Measurements from ENCODE around the gene TLE7. TPM values are rescaled to one million over a fixed set of nuclear protein-coding genes. Genes with fewer than 3 reads are reported as not detected.

TLE7 gene
- total RNA-seq, 6 experiments from 2014 or later = not detected

DNA sequence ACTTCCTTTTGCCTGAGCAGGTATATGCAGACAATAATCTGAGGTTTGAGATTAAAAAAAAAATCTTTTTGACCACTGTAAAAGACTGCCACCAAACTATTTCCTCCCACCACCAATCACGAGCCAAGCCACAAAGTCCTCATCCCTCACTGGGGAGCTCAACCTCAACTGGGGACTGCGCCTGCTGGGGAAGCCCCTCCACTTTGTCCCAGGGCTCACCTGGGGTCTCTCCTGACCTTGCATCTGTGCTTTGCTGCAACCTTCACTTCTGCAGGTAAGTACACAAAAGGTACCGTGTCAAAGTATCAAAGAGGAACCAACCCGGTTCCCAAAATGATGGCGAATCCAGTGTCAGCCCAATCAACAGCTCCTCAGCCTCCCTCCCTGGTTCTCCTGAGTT lies 35.5 kb downstream of the TLE7 start:
- no peak for DNase-seq
- Mint-ChIP-seq H3K36me3 (ENCODE audit: low read depth) (peaks cover 9% of the 10 kb centered on the region; the same call in 1 of the 2 replicates), H3K27me3 (ENCODE audit: insufficient read depth) (peaks cover 58% of the 10 kb centered on the region), H3K4me3 (no peak overlapping the region), H3K4me1 (ENCODE audit: low read depth) (no peaks in the 10 kb centered on the region), H3K27ac (no peak overlapping the region), H3K9me3 (peaks cover 14% of the 10 kb centered on the region; the same call in 1 of the 2 replicates)
- TF ChIP-seq CTCF (IDR thresholded peaks at IDR 0.05) = no peak

- peaks cover 9% of the 10 kb centered on the region; the same call in 1 of the 2 replicates for H3K36me3 Mint-ChIP-seq (ENCODE audit: low read depth)
- H3K4me1 Mint-ChIP-seq (ENCODE audit: low read depth) = no peaks in the 10 kb centered on the region
- H3K27ac Mint-ChIP-seq = no peak overlapping the region
- no peak for DNase-seq
- no peak for TF ChIP-seq CTCF (IDR thresholded peaks at IDR 0.05)
- H3K27me3 Mint-ChIP-seq (ENCODE audit: insufficient read depth) = peaks cover 60% of the 10 kb centered on the region
- H3K4me3 Mint-ChIP-seq = no peak overlapping the region
- H3K9me3 Mint-ChIP-seq = peaks cover 14% of the 10 kb centered on the region; the same call in 1 of the 2 replicates
These were observed 37.5 kb downstream of the TLE7 start for GRCh38 chr16:71404364-71404763.

GRCh38 chr16:71402674-71403073 lies 39.2 kb downstream of the TLE7 start:
- TF ChIP-seq CTCF (IDR thresholded peaks at IDR 0.05) = no peak
- H3K27ac Mint-ChIP-seq = no peak overlapping the region
- peaks cover 14% of the 10 kb centered on the region; the same call in 1 of the 2 replicates for H3K9me3 Mint-ChIP-seq
- H3K4me1 Mint-ChIP-seq (ENCODE audit: low read depth) = no peaks in the 10 kb centered on the region
- H3K4me3 Mint-ChIP-seq = no peak overlapping the region
- H3K36me3 Mint-ChIP-seq (ENCODE audit: low read depth) = peaks cover 9% of the 10 kb centered on the region; the same call in 1 of the 2 replicates
- DNase-seq = no peak
- H3K27me3 Mint-ChIP-seq (ENCODE audit: insufficient read depth) = peaks cover 51% of the 10 kb centered on the region

GRCh38 chr16:71402007-71402406 lies 39.8 kb downstream of the TLE7 start:
- TF ChIP-seq CTCF (IDR thresholded peaks at IDR 0.05) = no peak
- H3K27ac Mint-ChIP-seq = no peak overlapping the region
- H3K27me3 Mint-ChIP-seq (ENCODE audit: insufficient read depth) = peaks cover 45% of the 10 kb centered on the region
- H3K4me3 Mint-ChIP-seq = no peak overlapping the region
- H3K36me3 Mint-ChIP-seq (ENCODE audit: low read depth) = peaks cover 9% of the 10 kb centered on the region; the same call in 1 of the 2 replicates
- no peak for DNase-seq
- H3K9me3 Mint-ChIP-seq = peaks cover 14% of the 10 kb centered on the region; the same call in 1 of the 2 replicates
- no peaks in the 10 kb centered on the region for H3K4me1 Mint-ChIP-seq (ENCODE audit: low read depth)

- Mint-ChIP-seq H3K36me3 (ENCODE audit: low read depth) (peaks cover 9% of the 10 kb centered on the region; the same call in 1 of the 2 replicates), H3K4me3 (no peak overlapping the region), H3K4me1 (ENCODE audit: low read depth) (no peaks in the 10 kb centered on the region), H3K27ac (no peak overlapping the region), H3K9me3 (peaks cover 13% of the 10 kb centered on the region; the same call in 1 of the 2 replicates), H3K27me3 (ENCODE audit: insufficient read depth) (peaks cover 37% of the 10 kb centered on the region)
- no peak for TF ChIP-seq CTCF (IDR thresholded peaks at IDR 0.05)
- DNase-seq = no peak
These were observed 41.9 kb downstream of the TLE7 start for GRCh38 chr16:71399801-71400563.

Measured in HFFc6 (cell line).